Smooth muscle cell of the umbilical artery (primary cell): ENCODE results near the gene PM20D2. TPM values are rescaled to one million over a fixed set of nuclear protein-coding genes. Genes with fewer than 3 reads are reported as not detected.

Experiments
- total RNA-seq: library from RNA; depleted of rRNA; stranded (reverse); fragments of >200 nt; gene quantifications from 2 replicates; pipeline ENCODE4 v1.2.3, GENCODE V29; 2014

The PM20D2 gene
- 2.1 and 3.8 TPM in 2 replicates for total RNA-seq

DNA sequence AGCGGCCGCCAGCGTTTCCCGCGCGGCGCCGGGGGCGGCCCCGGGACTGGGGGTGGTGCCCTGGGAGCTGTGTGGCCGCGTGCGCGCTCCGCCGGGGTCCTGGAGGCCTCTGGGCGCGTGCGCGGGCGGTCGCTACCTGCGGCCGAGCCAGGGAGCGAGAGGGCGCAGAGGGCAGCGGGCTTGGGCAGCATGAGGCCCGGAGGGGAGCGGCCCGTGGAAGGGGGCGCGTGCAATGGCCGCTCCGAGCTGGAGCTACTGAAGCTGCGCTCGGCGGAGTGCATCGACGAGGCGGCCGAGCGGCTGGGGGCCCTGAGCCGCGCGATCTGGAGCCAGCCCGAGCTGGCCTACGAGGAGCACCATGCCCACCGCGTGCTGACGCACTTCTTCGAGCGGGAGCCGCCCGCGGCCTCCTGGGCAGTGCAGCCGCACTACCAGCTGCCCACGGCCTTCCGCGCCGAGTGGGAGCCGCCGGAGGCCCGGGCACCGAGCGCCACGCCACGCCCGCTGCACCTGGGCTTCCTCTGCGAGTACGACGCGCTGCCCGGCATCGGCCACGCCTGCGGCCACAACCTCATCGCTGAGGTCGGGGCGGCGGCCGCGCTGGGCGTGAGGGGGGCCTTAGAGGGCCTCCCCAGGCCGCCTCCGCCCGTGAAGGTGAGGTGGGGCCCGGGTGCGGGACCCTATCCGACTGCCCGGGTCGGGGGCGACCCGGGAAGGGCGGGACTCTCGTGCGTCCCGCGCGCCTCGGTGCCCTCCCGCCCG, at the start of gene PM20D2:
Gene PM20D2, plus strand, starts transcription at position 100 of the 762 bp plus-strand sequence. Its CDS starts 90 bp downstream, at position 190.

DNA sequence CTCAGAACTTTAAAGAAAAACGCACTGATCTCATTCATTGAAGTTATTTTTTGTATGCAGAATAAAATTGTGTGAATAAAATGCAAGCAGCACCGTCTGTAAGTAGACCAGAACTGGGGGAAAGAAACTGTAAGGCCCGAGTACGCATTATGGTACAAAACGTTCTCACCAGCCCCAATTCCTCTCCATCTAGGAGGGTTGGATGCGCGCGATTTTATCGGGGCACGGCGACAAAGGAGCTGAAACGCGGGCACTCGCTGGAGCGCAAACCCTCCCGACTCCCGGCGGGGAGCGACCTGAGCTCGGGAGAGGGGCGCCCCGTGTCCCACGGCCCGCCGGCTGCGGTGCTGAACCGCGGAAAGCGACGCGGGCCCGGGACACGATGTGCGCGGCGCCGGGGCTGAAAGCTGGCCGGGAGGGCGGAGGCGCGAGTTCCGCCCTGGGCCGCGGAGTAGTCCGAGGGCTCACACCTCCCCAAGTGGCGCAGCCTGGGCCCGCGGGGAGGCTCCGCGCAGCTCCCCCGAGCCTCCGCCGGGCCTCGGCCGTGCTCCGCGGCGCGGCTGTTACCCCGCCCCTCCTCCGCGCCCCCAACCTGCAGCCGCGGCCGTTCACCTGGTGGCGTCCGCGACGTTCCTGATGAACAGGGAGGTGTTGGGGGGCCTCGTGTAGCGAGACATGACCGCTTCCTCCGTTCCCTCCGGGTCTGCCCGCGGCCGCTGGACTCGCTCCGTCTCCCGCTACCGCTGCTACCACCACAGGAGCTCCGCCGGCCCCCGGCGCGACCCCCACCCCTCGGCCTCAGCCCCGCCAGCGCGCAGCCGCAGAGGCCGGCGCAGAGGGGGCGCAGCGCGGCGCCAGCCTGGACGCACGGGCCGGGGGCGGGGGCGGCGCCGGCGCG, 28.4 kb upstream of the PM20D2 start, which contains the start of gene SRSF12:
Gene SRSF12, minus strand, starts transcription at position 861 of the 898 bp plus-strand sequence. Its CDS starts 184 bp downstream, at position 677.

Other genes with a start within 250 kb of the PM20D2 start
- gene RNGTT, start 182.4 kb upstream of the PM20D2 start, total RNA-seq, result 30.3 and 38.0 TPM in 2 replicates
- gene PNRC1, start 65.3 kb upstream of the PM20D2 start, total RNA-seq, result 42.1 and 43.1 TPM in 2 replicates
- under 0.01 and 0.14 TPM in 2 replicates for gene SRSF12, start 28.0 kb upstream of the PM20D2 start, total RNA-seq
- not detected in 2 replicates for gene GABRR1, start 71.3 kb downstream of the PM20D2 start, total RNA-seq
- gene GABRR2, start 169.2 kb downstream of the PM20D2 start, total RNA-seq, result under 0.01 and 0.18 TPM in 2 replicates
- 35.9 and 41.0 TPM in 2 replicates for gene UBE2J1, start 206.7 kb downstream of the PM20D2 start, total RNA-seq